GF-D8 (cell line): ENCODE results near the gene LRRC56.
"Not testable (repeated sequence)": the region's sequence is repeated elsewhere in the genome, so short reads cannot be mapped to it uniquely, and the experiment has no call there.

Experiments used
- DNase-seq: peaks from one replicate; lab custom pipeline; 2025; lab: John Stamatoyannopoulos, UW

Gene LRRC56

DNA sequence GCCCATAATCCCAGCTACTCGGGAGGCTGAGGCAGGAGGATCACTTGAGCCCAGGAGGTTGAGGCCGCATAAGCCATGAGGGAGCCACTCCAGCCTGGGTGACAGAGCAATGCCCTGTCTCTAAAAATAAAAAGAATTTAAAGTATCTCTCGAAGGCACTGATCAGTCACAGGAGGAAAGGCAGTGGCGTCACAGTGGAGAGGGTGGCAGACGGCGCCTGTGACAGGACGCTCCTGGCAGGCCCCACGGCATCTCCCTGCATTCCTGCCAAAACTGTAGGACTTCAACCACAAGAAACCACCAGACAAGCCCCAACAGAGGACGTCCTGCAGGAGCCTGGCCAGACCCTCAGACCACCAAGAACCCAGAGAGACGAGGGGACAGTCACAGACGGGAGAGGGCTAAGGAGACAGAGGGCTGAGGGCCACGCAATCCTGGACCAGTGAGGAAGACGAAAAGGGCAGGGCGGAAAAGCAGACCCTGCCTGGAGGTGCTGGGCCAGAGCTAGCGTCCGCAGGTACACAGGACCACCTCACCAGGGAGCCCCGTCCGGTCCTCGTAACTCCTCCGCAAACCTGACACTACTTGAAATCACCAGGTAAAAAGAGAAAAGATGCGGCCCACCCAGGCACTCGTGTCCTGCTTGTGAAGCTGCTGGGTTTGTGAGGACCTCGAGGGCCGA, 36.2 kb upstream of the LRRC56 start:
- no peak for DNase-seq

DNA sequence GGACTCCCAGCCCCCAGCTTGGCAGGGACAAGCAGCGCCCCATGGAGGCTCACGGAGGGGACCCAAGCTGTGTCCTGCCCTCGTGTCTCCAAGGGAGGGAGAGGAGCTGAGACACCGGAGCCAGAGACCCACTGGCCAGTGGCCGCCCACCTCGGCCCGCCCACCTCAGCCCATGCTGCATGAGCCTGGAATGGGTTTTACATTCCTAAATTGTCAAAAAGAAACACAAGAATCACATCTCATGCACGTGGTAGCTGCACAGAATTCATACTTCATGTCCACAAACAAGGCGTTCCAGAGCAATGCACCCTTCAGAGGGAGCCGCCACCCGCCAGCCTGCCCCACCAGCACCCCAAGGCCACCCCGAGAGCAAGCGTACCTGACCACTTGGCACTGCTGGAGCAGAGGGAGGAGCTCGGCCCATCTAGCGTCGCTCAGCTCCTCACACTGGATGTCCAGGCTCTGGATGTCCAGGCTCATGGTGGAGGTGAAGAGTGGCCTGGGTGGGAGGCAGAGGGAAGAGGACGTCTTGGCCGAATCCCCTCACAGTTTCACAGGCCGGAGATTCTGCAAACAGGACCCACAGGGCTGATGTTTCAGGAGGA, 35.5 kb upstream of the LRRC56 start:
- DNase-seq, result no peak

DNA sequence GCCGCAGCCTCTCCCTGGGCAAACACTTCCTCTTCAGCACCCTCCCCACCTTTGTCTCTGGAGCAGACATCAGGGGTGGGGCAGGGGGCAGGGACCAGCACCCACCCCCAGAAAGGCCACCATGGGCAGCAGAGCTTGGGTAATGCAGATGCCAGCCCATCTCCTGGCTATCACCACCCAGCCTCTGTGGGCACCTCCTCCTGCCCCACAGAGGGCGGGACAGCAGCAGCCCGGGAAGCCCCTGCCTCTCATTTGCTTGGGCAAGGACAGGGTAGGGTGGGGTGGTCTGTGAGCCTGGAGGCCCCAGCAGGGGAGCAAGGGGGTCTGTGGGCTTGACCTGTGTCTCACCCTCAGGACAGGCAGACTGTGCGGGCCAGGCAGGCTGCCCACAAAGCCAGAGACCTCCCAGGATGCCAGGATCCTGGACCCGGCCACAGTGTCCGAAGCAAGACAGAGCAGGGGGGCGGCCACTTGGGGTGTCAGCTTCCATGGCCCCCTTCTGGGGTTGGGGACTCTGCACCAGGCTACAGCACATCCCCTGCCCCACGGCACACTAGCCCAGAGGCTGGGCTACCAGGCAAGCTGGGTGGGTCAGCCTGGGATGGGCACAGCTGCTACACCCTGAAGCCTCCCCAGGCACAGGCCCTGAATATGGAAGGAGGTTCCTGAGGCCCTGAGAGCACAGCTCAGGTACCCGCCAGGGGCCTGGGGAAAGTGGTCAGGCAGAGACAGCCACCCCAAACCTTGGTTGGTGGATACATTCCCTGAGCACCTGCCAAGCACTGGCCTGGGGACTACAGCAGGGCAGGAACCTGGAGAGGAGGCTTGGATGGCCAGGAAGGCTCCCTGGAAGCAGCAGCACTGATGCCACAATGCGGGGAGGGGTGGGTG, 34.8 kb upstream of the LRRC56 start:
- DNase-seq, result no peak

DNA sequence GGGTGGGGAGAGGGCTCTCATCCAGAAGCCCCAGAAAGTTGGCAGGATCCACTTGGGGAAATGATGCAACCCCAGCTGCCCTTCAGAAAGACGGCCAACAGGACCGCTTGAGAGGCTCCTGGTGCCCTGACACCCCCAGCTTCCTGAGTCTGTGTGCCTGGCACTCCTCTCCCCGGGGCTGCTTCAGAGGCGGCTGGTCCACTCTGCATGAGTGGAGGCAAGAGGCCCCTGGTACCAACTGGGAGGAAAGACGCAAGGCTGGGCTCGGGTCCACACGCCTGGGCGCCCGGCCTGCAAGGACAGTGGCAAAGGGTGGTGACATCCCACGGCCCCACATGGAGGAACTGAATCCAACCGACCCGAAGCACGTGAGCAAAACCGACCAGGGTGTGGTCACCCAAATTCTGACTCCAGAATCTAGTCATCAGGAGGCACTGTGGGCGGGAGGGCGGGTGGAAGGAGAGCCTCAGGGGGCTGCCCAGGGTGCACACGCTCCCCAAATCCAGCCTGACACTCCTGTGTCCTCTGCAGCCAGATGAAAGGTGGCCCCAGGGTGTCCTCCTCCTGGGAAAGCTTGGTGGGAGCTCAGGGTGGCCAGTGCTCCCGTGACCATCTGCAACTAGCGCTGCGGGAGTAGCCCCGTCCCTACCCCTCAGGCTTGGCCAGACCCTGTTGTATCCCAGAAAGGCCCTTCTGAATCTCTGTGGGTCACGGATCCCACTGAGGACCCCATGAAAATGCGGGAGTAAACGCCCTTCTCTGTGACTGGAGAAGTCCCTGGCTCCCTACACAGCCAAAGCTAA, 33.9 kb upstream of the LRRC56 start:
- DNase-seq, result peak; percentile 57

DNA sequence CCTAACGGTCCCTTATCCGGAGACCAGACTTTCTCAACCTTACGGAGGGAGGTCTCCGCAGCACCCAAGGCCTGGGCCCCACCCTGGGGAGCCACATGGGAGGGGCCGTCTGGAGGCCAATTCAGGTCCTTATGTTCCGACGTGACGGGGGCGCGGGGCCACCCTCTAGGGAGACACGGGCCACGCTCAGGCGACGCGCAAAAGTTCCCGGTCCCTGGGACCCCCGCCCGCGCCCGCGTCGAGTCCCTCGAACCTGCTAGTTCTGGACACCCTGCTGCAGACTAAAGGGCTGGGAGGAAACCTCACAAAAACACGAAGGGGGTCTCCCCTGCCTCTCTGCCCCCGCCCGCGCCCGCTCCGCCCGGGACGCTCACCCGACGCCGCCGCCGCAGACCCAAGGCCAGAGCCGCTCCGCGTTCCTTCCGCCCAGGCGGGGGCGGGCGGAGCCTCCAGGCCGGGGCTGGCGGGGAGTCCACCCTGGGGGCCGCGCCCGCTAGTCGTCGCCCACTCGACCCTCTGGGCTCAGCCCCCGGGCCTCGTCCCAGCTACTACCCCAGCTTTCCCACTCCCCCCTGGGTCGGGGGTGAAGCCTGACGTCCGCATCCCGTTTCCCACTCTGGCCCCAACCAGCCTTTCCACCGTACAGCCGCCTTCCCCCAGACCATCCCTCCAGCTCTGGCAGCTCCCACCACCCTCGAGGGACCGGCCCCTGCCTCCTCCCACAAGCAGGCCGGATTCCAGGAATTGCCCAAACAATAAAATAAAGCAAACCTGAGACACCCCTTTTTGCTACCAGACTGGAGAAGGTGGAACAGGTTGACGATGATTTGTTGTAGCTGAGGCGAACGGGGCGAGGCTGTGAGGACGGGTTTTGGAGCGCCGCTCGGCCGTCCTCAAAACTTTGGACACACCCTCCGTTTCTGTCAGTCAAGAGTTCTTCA, 33.0 kb upstream of the LRRC56 start:
- peak; percentile 32 for DNase-seq

DNA sequence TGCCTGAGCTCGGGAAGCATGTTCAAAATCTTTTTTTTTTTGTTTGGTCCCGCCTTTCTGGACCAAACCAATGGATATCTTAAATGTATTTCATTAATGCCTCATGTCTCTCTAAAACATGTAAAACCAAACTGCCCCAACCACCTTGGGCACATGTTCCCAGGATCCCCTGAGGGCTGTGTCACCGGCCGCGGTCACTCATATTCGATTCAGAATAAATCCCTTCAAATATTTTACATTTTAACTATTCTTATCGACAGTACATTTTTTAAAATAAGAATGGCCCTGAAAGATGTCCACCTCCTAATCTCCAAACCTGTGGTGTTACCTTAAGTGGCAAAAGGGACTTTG, 32.4 kb upstream of the LRRC56 start:
- DNase-seq, result no peak

DNA sequence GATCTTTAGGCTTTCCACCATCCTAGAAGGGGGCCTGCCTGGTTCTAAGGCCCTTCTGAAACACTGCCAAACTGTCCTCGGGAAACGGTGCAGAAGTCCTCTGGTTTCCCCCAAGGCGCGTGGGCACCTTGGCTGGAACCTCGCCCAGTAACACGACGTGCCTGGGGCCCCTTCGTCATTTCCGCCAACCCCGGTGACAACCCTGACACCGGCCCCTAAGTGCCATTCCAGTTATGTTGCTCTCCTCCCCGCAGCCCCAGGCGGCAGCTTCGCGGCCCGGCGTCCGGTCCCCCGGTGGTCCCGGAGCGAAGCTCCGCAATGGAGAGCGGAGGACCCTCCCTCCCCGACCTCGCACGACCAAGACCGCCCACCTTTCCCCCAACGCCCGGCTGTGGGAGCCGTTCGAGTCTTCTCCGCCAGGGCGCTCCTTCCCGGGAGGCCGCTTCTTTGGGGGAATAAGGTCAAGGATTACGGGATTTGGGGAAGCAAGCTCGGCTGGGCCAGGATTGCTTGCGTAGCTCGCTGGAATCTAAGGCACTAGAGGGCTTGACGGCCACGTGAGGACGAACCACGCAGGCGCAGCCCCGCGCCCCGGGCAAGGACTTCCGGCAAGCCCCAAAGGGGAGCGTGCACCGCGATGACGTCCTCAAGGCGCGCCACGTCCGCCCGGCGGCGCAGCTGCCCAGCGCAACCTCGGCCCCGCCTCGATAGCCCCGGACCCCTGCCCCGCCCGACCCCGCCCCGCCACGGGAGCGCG, 30.9 kb upstream of the LRRC56 start:
- DNase-seq, result peak; percentile 65

DNA sequence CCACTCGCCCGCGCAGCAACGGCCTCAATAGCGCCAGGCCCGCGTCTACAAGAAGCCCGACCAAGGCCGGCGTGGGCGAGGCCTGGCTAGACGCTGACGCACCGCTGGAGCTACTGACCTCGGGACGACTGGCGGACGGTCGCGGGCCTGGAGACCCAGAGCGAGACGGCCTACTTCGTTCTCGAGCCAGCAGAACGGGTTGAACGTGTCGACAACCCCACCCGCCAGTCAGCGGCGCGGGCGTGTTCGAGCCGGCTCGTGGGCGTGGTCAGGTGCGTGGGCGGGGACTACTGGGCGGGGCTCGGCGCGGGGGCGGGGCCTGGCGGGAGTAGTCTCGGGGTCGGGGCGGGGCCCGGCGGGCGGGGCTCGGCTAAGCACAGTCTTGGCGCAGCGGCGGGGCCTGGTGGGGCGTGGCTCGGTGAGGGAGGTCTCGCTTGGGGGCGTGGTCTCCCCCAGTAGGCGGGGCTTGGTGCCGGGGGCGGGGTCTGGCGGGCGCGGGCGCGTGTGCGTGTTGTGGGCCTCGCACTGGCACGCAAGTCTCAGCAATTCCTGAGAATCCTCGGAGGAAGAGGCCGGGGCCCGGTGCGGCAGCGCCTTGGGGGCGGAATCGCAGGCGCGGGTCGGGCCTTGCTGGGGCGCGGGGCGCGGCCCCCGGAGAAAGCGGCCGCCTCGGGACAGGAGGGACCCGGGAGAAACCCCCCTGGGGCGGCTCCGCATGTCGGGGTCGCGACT, 30.2 kb upstream of the LRRC56 start, which contains the start of gene RNH1:
Gene RNH1 (minus strand): TSS at position 248 of the 732 bp plus-strand sequence. CDS start 5,080 bp downstream, outside the sequence.
- DNase-seq, result peak; percentile 62

DNA sequence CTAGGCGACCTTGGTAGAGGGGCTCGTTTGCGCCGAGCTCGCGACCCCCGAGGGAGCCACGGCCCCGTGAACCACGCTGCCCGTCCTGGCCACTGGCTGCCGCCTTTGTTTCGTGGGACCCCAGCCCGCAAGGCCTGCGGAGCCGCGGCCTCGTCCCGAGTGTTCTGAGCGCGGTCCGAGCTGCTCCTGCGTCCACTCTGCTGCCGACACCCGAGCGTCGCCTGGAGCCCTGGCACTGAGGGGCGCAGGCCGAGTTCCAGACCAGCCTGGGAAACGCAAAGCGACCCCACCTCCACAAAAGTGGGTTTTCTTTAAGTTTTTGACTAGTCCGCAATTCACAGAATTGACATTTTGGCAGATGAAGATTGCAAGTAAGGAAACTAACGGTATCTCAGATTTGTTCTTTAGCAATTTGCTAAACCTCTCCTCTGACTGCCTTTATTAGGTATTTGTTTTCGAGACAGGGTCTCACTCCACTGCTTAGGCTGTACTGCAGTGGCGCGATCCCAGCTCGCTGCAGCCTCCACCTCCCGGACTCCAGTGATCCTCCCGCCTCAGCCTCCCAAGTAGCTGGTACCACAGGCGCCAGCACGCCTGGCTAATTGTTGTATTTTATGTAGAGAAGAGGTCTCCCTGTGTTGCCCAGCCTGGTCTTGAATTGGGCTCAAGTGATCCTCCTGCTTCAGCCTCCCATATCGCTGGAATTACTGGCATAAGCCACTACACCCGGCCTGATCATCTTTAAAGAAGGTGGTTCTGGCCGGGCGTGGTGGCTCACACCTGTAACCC, 29.4 kb upstream of the LRRC56 start:
- DNase-seq, result no peak

DNA sequence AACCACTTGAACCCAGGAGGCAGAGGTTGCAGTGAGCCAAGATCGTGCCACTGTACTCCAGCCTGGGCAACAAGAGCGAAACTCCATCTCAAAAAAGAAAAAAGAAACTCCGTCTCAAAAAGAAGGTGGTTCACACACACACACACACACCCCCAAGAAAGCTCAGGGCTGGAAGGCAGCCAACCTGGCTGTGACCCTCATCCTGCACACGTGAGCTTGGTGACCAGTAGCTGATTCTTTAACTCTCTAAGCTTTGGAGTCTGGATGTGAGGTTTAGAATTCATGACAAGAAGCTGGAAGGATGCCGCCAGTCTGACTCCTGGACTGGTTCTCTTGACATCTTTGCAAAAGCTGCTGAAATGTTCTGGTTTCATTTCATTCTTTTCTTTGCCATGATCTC, 28.4 kb upstream of the LRRC56 start:
- no peak for DNase-seq

DNA sequence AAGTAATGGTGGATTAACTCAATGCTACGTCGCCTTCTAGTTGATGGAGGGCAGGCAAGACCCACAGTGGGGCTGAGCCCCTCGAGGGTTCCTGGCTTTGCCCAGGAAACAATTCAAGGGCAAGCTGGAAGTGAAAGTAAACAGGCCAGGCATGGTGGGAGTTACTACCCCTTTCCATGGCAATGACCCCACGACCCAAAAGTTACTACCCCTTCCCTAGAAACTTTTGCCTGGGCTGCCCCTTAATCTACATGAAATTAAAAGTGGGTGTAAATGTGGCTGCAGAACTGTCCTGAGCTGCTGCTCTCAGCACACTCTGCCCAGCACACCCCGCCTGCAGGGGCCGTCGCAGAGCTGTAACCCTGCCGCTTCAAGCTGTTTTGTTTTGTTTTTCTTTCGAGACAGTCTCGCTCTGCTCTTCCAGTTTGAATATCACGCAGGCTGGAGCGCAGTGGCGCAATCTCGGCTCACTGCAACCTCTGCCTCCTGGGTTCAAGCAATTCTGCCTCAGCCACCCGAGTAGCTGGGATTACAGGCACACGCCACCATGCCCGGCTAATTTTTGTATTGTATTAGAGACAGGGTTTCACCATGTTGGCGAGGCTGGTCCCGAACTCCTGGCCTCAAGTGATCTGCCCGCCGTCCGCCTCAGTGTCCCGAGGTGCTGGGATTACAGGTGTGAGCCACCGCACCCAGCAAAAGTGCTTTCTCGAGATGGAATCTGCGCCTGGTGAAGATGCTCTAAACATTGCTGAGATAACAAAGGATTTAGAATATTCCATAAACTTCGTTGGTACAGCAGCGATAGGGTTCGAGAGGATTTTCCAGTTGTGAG, 24.3 kb upstream of the LRRC56 start:
- no peak for DNase-seq

DNA sequence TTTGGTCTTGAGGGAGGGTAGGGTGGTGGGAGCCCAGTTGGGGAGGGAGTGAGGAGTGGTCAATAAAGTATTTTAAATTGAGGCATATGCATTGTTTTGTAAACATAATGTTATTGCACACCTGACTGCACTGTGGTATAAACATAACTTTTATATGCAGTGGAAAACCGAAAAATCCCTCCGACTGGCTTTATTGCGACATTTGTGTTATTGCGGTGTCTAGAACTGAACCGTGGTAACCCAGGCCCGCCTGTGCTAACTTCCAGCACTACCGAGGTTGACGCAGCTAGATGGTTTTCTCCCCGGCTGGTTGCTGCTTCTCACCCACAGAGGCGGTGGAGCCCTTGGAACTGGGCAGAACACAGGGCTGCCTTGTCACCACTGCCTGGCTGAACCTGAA, 22.7 kb upstream of the LRRC56 start:
- no peak for DNase-seq

DNA sequence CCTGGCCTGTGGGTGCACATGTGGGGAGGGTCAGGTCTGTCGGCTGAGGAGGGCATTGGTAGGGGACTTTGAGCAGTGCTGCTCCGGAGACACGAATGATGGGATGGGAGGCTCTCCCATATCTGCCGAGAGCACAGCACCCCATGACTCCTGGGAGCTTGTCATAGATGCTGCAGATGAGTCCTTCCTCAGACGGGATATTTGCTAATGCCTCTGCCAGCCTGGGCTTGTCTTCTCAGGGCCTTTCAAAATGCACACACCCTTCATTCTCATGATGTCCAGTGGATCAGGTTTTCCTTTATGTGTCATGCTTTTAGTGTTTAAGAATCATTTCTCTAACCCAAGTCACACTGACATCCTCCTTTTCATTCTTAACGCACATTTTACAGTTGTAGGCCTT, 22.2 kb upstream of the LRRC56 start:
- no peak for DNase-seq

DNA sequence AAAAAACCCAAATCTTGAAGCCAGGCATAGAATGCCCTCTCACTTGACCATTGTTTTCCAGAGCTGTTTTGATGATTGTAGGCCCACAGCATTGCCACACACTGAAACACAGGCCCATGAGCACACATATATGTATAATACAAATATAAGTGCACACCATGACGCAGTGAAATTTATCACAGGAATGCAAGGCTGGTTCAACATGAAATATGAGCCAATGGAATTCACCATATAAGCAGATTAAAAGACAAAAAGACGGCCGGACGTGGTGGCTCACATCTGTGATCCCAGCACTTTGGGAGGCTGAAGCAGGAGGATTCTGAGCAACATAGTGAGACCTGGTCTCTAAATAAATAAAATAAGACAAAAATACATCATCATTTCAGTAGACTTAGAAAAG, 20.9 kb upstream of the LRRC56 start:
- DNase-seq, result no peak

DNA sequence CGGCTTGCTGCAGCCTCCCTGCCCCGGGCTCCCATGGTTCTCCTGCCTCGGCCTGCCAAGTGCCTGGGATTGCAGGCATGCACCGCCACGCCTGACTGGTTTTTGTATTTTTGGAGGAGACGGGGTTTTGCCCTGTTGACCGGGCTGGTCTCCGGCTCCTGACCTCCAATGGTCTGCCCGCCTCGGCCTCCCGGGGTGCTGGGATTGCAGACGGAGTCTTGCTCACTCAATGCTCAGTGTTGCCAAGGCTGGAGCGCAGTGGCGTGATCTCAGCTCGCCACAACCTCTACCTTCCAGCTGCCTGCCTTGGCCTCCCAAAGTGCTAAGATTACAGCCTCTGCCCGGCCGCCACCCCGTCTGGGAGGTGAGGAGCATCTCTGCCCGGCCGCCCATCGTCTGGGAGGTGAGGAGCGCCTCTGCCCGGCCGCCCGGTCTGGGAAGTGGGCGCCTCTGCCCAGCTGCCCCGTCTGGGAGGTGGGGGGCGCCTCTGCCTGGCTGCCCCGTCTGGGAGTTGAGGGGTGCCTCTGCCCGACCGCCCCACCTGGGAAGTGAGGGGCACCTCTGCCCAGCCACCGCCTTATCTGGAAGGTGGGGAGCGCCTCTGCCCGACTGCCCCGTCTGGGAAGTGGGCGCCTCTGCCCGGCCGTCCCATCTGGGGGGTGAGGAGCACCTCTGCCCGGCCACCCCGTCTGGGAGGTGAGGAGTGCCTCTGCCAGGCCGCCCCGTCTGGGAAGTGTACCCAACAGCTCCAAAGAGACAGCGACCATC, 20.2 kb upstream of the LRRC56 start:
- DNase-seq, result not testable (repeated sequence)

DNA sequence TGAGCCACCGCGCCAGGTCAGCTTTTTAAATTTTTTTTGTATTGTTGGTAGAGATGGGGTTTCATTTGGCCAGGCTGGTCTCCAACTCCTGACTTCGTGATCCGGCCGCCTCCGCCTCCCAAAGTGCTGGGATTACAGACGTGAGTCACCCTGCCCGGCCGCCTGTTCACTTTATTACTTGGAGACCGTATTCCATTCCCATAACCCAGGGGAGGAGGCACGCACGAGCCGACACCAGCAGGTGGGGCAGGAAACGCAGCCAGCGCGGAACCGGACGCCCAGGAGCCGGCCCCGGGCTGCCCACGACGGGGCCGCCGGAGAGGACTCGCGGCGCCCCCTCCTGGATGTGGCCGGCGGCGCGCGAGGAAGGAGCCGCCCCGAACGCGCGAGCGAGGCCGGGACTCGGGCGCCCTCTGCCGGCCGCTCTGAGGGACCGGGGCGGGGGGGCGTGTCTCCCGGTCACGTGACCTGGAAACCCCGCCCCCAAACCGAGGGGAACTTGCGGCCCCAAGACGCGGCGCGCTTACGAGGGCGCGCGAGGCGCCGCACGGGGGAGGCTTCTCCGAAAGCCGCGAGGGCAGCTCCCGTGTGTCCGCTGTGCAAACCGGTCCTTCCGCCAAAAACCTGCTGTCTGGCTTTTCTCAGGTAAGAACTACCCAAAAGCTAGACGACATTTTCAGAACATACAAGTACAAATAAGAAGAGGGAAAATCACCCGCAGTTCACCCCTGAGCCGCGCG, 18.7 kb upstream of the LRRC56 start:
- DNase-seq, result no peak
